DND-41 (cell line): ENCODE data around the gene RADIL.

Source experiments
- ATAC-seq: fragments of 200-7000 bp; cut with Tn5 transposase; 3 replicates; pipeline ENCODE4 v1.9.1; 2021; ENCODE audit warnings: low read depth; ENCODE audit not compliant: insufficient read depth
- DNase-seq: peaks from one replicate; pipeline ENCODE4 v3.0.0-alpha.2; 2020
- H2AFZ ChIP-seq: 2 replicates; pipeline ENCODE4 v1.6.0; 2012; ENCODE audit warnings: low read depth, low read length
- H3K27ac ChIP-seq: 2 replicates; pipeline ENCODE4 v1.5.1; 2012; ENCODE audit warnings: low read length, inconsistent platforms
- H3K27me3 ChIP-seq: fragments of 200-600 bp; sonication (generic); 2 replicates; pipeline ENCODE4 v1.6.0; 2012; ENCODE audit warnings: low read length, mild to moderate bottlenecking, inconsistent platforms; ENCODE audit not compliant: insufficient read depth, poor library complexity
- H3K36me3 ChIP-seq: 2 replicates; pipeline ENCODE4 v1.5.1; 2012; ENCODE audit warnings: low read length, inconsistent platforms; ENCODE audit not compliant: insufficient read depth
- H3K4me1 ChIP-seq: 2 replicates; pipeline ENCODE4 v1.5.1; 2012; ENCODE audit warnings: mild to moderate bottlenecking, low read length; ENCODE audit not compliant: insufficient read depth
- H3K4me2 ChIP-seq: 2 replicates; pipeline ENCODE4 v1.6.0; 2012; ENCODE audit warnings: mild to moderate bottlenecking, moderate library complexity, low read length, inconsistent platforms; ENCODE audit not compliant: insufficient read depth
- H3K4me3 ChIP-seq, 2 experiments: fragments of 200-600 bp in 1 of 2; shearing (Covaris generic) in 1 of 2; 2 replicates each; pipeline ENCODE4 v1.5.1; 2012 to 2016; ENCODE audit warnings: inconsistent platforms in 2 of 2, low read length in 2 of 2, mild to moderate bottlenecking in 2 of 2, low read depth in 1 of 2, moderate library complexity in 1 of 2
- H3K79me2 ChIP-seq: 2 replicates; pipeline ENCODE4 v1.6.0; 2012; ENCODE audit warnings: low read length, inconsistent platforms; ENCODE audit not compliant: insufficient read depth
- H3K9ac ChIP-seq: 2 replicates; pipeline ENCODE4 v1.6.0; 2012; ENCODE audit warnings: low read depth, mild to moderate bottlenecking, inconsistent platforms, low read length, moderate library complexity
- H3K9me3 ChIP-seq: 2 replicates; pipeline ENCODE4 v1.5.1; 2012; ENCODE audit warnings: low read length, moderate library complexity, mild to moderate bottlenecking, inconsistent platforms; ENCODE audit not compliant: insufficient read depth, severe bottlenecking
- H4K20me1 ChIP-seq: 2 replicates; pipeline ENCODE4 v1.6.0; 2012; ENCODE audit warnings: low read length; ENCODE audit not compliant: insufficient read depth
- EZH2 ChIP-seq: IDR thresholded peaks from 3 replicates; pipeline ENCODE4 v1.6.1; 2012; ENCODE audit warnings: borderline replicate concordance, low read depth, mild to moderate bottlenecking, moderate library complexity, low read length, inconsistent platforms; ENCODE audit not compliant: severe bottlenecking
- TF ChIP-seq, protein P1 (sequence below): IDR thresholded peaks from 2 replicates; pipeline ENCODE4 v1.5.1; 2012; ENCODE audit warnings: borderline replicate concordance, low read length, moderate library complexity, mild to moderate bottlenecking; ENCODE audit not compliant: poor library complexity, severe bottlenecking; ENCODE audit errors: extremely low read depth

The RADIL gene

DNA sequence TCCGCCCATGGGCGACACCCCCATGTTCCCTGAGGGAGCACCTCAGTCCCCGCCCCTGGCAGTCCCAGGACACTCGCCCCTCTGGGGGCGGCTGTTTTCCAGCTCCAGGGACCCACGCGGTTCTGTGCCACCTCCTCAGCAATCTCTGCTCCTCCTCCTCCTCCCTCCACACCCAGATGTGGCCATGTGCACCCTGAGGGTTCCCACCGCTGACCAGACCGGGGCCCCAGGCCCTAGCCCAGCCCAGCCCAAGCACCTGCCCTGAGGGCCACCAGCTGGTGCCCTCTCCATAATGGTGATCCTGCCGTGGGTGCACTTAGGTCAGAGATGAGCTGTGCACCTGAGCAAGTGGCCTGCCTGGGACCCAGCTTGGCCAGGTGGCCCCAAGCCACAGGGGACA lies 83.0 kb downstream of the RADIL start:
- TF ChIP-seq EZH2 = no peak
- TF ChIP-seq, protein P1, sequence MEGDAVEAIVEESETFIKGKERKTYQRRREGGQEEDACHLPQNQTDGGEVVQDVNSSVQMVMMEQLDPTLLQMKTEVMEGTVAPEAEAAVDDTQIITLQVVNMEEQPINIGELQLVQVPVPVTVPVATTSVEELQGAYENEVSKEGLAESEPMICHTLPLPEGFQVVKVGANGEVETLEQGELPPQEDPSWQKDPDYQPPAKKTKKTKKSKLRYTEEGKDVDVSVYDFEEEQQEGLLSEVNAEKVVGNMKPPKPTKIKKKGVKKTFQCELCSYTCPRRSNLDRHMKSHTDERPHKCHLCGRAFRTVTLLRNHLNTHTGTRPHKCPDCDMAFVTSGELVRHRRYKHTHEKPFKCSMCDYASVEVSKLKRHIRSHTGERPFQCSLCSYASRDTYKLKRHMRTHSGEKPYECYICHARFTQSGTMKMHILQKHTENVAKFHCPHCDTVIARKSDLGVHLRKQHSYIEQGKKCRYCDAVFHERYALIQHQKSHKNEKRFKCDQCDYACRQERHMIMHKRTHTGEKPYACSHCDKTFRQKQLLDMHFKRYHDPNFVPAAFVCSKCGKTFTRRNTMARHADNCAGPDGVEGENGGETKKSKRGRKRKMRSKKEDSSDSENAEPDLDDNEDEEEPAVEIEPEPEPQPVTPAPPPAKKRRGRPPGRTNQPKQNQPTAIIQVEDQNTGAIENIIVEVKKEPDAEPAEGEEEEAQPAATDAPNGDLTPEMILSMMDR = no peak
- DNase-seq = no peak

DNA sequence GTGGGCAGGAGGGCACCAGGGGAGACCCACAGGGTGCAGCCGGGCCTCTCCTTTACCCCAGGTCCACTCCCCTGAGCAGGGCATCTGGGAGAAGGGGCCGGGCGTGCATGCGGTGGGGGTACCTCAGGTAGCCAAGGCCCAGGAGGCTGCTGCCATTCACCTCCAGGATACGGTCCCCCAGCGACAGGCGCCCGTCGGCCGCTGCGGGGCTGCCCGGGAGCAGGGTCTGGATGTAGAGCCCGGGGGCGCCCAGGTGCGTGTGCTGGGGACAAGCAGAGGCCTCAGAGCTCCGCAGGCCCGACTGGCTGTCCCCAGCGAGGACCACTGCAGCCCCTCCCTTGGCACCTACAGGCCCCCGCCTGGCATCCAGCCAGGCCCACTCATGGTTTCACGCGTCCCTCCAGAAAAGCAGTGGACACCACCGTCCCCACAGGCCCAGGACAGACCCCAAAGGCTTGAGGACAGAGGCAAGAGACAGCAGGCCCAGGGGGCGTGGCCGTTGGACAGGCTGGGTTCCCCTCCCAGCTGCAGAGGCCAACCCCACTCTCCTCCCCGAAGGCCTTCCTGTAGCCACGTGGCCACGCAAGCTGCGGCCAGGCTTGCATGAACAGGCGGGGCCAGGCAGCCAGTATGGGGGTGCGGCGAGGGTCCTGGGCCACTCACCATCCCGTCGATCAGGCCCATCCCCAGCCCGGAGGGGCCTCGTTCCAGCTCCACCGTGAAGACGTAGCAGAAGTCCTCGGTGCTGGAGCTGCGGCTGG lies 83.8 kb downstream of the RADIL start:
- ATAC-seq (no peak), DNase-seq (no peak)
- Histone ChIP-seq H3K4me1 (no peaks in the 10 kb centered on the region), H3K9me3 (no peaks in the 10 kb centered on the region), H3K27ac (no peak overlapping the region), H4K20me1 (no peaks in the 10 kb centered on the region), H3K4me3 (no peak overlapping the region), H3K4me2 (no peak overlapping the region), H3K27me3 (no peaks in the 10 kb centered on the region), H2AFZ (no peak overlapping the region), H3K9ac (no peak overlapping the region), H3K36me3 (no peaks in the 10 kb centered on the region), H3K79me2 (no peaks in the 10 kb centered on the region)
- TF ChIP-seq EZH2 = no peak
- TF ChIP-seq, protein P1 = no peak

More for the DNA sequence above, 83.0 kb downstream of the RADIL start:
- Histone ChIP-seq H3K4me1 (no peaks in the 10 kb centered on the region), H3K4me3 (no peak overlapping the region), H4K20me1 (no peaks in the 10 kb centered on the region), H3K9ac (no peak overlapping the region), H3K27me3 (no peaks in the 10 kb centered on the region), H3K4me2 (no peak overlapping the region), H2AFZ (no peak overlapping the region), H3K27ac (no peak overlapping the region), H3K36me3 (no peaks in the 10 kb centered on the region), H3K79me2 (no peaks in the 10 kb centered on the region), H3K9me3 (no peaks in the 10 kb centered on the region)
- no peak for ATAC-seq

DNA sequence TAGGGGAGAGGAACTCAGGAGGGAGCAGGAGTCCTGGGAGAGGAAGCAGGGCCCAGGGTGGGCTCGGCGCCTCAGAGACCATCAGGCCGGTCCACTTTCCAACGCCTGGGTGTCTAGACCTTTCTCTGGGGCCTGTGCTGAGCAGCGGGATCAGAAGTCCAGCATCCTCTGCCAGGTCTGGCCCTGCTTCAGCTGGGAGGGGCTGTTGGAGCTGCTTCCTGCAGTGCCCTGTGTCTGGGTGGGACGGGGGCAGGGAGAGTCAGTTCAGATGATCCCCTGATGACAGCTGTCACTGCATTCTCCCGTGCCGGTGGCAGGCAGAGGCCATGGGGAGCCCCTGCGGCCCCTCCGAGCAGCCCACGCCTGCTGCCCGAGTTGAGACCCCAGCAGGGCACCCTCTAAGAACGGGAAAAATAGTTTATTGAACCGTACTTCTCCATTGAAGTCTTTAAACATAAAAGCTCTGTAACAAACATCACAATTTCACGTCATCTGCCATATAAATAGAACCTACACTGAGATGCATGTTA lies 84.7 kb downstream of the RADIL start:
- Histone ChIP-seq H4K20me1 (no peaks in the 10 kb centered on the region), H3K9ac (no peak overlapping the region), H3K9me3 (no peaks in the 10 kb centered on the region), H3K36me3 (no peaks in the 10 kb centered on the region), H3K27ac (no peak overlapping the region), H3K4me1 (no peaks in the 10 kb centered on the region), H3K27me3 (no peaks in the 10 kb centered on the region), H2AFZ (no peak overlapping the region), H3K79me2 (no peaks in the 10 kb centered on the region), H3K4me2 (no peak overlapping the region), H3K4me3 (no peak overlapping the region)
- DNase-seq (no peak), ATAC-seq (no peak; the same call in 2 of the 3 replicates)
- TF ChIP-seq, protein P1 = no peak
- no peak for TF ChIP-seq EZH2
